IMR-90 (cell line): ENCODE data around the gene ABCA12. TPM values are rescaled to one million over a fixed set of nuclear protein-coding genes. Genes with fewer than 3 reads are reported as not detected.

Source experiments
- ATAC-seq: fragments of 200-7000 bp; cut with Tn5 transposase; 2 replicates; pipeline ENCODE4 v1.9.1; 2020; ENCODE audit warnings: low read depth, mild to moderate bottlenecking, moderate library complexity
- BruUV-seq: library from RNA; stranded (reverse); fragments of 400-500 nt; replicated peaks from 2 replicates; lab custom pipeline; 2021; lab: Mats Ljungman, UMichigan
- CTCF ChIA-PET: fragments of 300-600 bp; formaldehyde crosslinking; extraction: SDS; loops from one replicate; lab custom pipeline; 2021; ENCODE audit warnings: antibody characterized with exemption; lab: Yijun Ruan, JAX
- POLR2A ChIA-PET: fragments of 300-600 bp; sonication (Branson Sonifier 250); formaldehyde crosslinking; loops from one replicate; lab custom pipeline; 2022; ENCODE audit warnings: antibody characterized with exemption; ENCODE audit not compliant: unreplicated experiment; lab: Charles Lee
- DNase-seq: peaks from one replicate; pipeline ENCODE4 v3.0.0; 2013
- H2AFZ ChIP-seq: replicated peaks from 2 replicates; pipeline ENCODE3; 2013; ENCODE audit warnings: low read length, mild to moderate bottlenecking; ENCODE audit not compliant: poor library complexity
- H2AK5ac ChIP-seq: 2 replicates; pipeline ENCODE4 v1.6.1; 2013; ENCODE audit warnings: low read depth, low read length, inconsistent platforms
- H2AK9ac ChIP-seq: replicated peaks from 2 replicates; pipeline ENCODE3; 2013; ENCODE audit warnings: mild to moderate bottlenecking, low read depth, low read length, moderate library complexity; ENCODE audit not compliant: poor library complexity
- H2BK120ac ChIP-seq: 2 replicates; pipeline ENCODE4 v1.6.1; 2013; ENCODE audit warnings: low read depth, low read length, inconsistent platforms
- H2BK15ac ChIP-seq: 3 replicates; pipeline ENCODE4 v1.6.1; 2013; ENCODE audit warnings: low read depth, low read length, inconsistent platforms
- H2BK20ac ChIP-seq: 2 replicates; pipeline ENCODE4 v1.6.1; 2013; ENCODE audit warnings: low read depth, mild to moderate bottlenecking, inconsistent platforms, low read length, moderate library complexity
- H2BK5ac ChIP-seq: 2 replicates; pipeline ENCODE4 v1.6.1; 2013; ENCODE audit warnings: mild to moderate bottlenecking, low read depth, low read length, inconsistent platforms; ENCODE audit not compliant: poor library complexity, severe bottlenecking
- H3K14ac ChIP-seq: replicated peaks from 2 replicates; pipeline ENCODE4 v1.6.1; 2013; ENCODE audit warnings: low read depth, low read length, inconsistent platforms
- H3K18ac ChIP-seq: 2 replicates; pipeline ENCODE4 v1.6.1; 2013; ENCODE audit warnings: low read depth, low read length, control low read depth
- H3K23ac ChIP-seq: 2 replicates; pipeline ENCODE4 v1.6.1; 2013; ENCODE audit warnings: low read depth, low read length, inconsistent platforms
- H3K27ac ChIP-seq: 2 replicates; pipeline ENCODE4 v1.5.1; 2013; ENCODE audit warnings: mild to moderate bottlenecking, control low read depth, low read length; ENCODE audit not compliant: insufficient read depth
- H3K27me3 ChIP-seq: 2 replicates; pipeline ENCODE4 v1.6.1; 2013; ENCODE audit warnings: low read length; ENCODE audit not compliant: control insufficient read depth, insufficient read depth
- H3K36me3 ChIP-seq: 2 replicates; pipeline ENCODE4 v1.6.1; 2013; ENCODE audit warnings: low read length, mixed read lengths; ENCODE audit not compliant: control insufficient read depth, insufficient read depth
- H3K4ac ChIP-seq: 2 replicates; pipeline ENCODE4 v1.6.1; 2013; ENCODE audit warnings: low read depth, low read length, inconsistent platforms
- H3K4me1 ChIP-seq: 2 replicates; pipeline ENCODE4 v1.6.1; 2013; ENCODE audit warnings: low read length, mixed read lengths; ENCODE audit not compliant: control insufficient read depth, insufficient read depth
- H3K4me2 ChIP-seq: 2 replicates; pipeline ENCODE4 v1.6.1; 2013; ENCODE audit warnings: low read depth, mild to moderate bottlenecking, control low read depth, low read length, moderate library complexity
- H3K4me3 ChIP-seq: 2 replicates; pipeline ENCODE4 v1.5.1; 2013; ENCODE audit warnings: low read depth, mild to moderate bottlenecking, control low read depth, low read length, moderate library complexity; ENCODE audit not compliant: insufficient read depth
- H3K56ac ChIP-seq: 2 replicates; pipeline ENCODE4 v1.6.1; 2013; ENCODE audit warnings: low read length, inconsistent platforms; ENCODE audit not compliant: insufficient read depth; ENCODE audit errors: extremely low read depth
- H3K79me1 ChIP-seq, 2 experiments: 2 replicates each; pipeline ENCODE4 v1.6.1; 2013; ENCODE audit warnings: low read length in 2 of 2, inconsistent platforms in 1 of 2, low read depth in 1 of 2
- H3K9ac ChIP-seq: 2 replicates; pipeline ENCODE4 v1.6.1; 2013; ENCODE audit warnings: low read depth, low read length, control low read depth
- H3K9me1 ChIP-seq: 2 replicates; pipeline ENCODE4 v1.6.1; 2013; ENCODE audit warnings: low read length, inconsistent platforms; ENCODE audit not compliant: insufficient read depth
- H3K9me3 ChIP-seq: 2 replicates; pipeline ENCODE4 v1.6.1; 2013; ENCODE audit warnings: low read length; ENCODE audit not compliant: control insufficient read depth, insufficient read depth
- H4K20me1 ChIP-seq: 2 replicates; pipeline ENCODE4 v1.6.1; 2013; ENCODE audit warnings: low read length, inconsistent platforms; ENCODE audit not compliant: insufficient read depth
- H4K5ac ChIP-seq: 2 replicates; pipeline ENCODE4 v1.6.1; 2013; ENCODE audit warnings: mild to moderate bottlenecking, low read depth, low read length, control low read depth
- H4K8ac ChIP-seq, 2 experiments: 2 replicates each; pipeline ENCODE4 v1.6.1; 2013; ENCODE audit warnings: low read depth in 2 of 2, low read length in 2 of 2, control low read depth in 1 of 2, inconsistent platforms in 1 of 2
- H4K91ac ChIP-seq: 2 replicates; pipeline ENCODE4 v1.6.1; 2013; ENCODE audit warnings: low read depth, low read length, inconsistent platforms; ENCODE audit not compliant: insufficient read depth
- BHLHE40 ChIP-seq: fragments of 150-350 bp; IDR thresholded peaks from 2 replicates; pipeline ENCODE4 v1.6.1; 2016; ENCODE audit warnings: mild to moderate bottlenecking, low read depth, low read length
- CEBPB ChIP-seq: IDR thresholded peaks from 2 replicates; pipeline ENCODE4 v1.6.1; 2012; ENCODE audit warnings: low read depth, low read length, improper control_type of control experiment
- CHD1 ChIP-seq: IDR thresholded peaks from 2 replicates; pipeline ENCODE4 v1.6.1; 2012; ENCODE audit warnings: low read depth, low read length, improper control_type of control experiment
- CTCF ChIP-seq: conservative IDR thresholded peaks from 2 replicates; pipeline ENCODE4 v1.5.1; 2012; ENCODE audit warnings: mild to moderate bottlenecking, low read depth, low read length, improper control_type of control experiment
- ELK1 ChIP-seq: fragments of 150-350 bp; IDR thresholded peaks from 2 replicates; pipeline ENCODE4 v1.6.1; 2016; ENCODE audit warnings: low read depth, mild to moderate bottlenecking, low read length, moderate library complexity, borderline replicate concordance
- FOS ChIP-seq: fragments of 150-350 bp; IDR thresholded peaks from 2 replicates; pipeline ENCODE4 v1.6.1; 2016; ENCODE audit warnings: low read depth, low read length
- MAFK ChIP-seq: IDR thresholded peaks from 2 replicates; pipeline ENCODE4 v1.6.1; 2012; ENCODE audit warnings: low read depth, low read length, improper control_type of control experiment
- MAZ ChIP-seq: IDR thresholded peaks from 2 replicates; pipeline ENCODE4 v1.6.1; 2012; ENCODE audit warnings: low read depth, mild to moderate bottlenecking, low read length, improper control_type of control experiment, moderate library complexity, borderline replicate concordance
- MXI1 ChIP-seq: IDR thresholded peaks from 2 replicates; pipeline ENCODE4 v1.6.1; 2012; ENCODE audit warnings: low read depth, mild to moderate bottlenecking, low read length, moderate library complexity, borderline replicate concordance
- NFE2L2 ChIP-seq: fragments of 150-350 bp; IDR thresholded peaks from 2 replicates; pipeline ENCODE4 v1.6.1; 2016; ENCODE audit warnings: low read depth, mild to moderate bottlenecking, low read length
- POLR2A ChIP-seq: IDR thresholded peaks from 2 replicates; pipeline ENCODE4 v1.6.1; 2012; ENCODE audit warnings: mild to moderate bottlenecking, low read depth, low read length
- RAD21 ChIP-seq: IDR thresholded peaks from 2 replicates; pipeline ENCODE4 v1.6.1; 2012; ENCODE audit warnings: low read length, improper control_type of control experiment
- RCOR1 ChIP-seq: IDR thresholded peaks from 2 replicates; pipeline ENCODE4 v1.6.1; 2012; ENCODE audit warnings: mild to moderate bottlenecking, low read length, improper control_type of control experiment; ENCODE audit not compliant: insufficient replicate concordance
- RFX5 ChIP-seq: IDR thresholded peaks from 2 replicates; pipeline ENCODE4 v1.8.0; 2012; ENCODE audit warnings: low read depth, mild to moderate bottlenecking, low read length, moderate library complexity
- SMC3 ChIP-seq: fragments of 150-350 bp; IDR thresholded peaks from 2 replicates; pipeline ENCODE4 v1.6.1; 2016; ENCODE audit warnings: low read depth, mild to moderate bottlenecking, antibody characterized with exemption, low read length, moderate library complexity
- USF2 ChIP-seq: fragments of 150-350 bp; IDR thresholded peaks from 2 replicates; pipeline ENCODE4 v1.6.1; 2017; ENCODE audit warnings: mild to moderate bottlenecking, antibody characterized with exemption, low read length, low read depth
- WGBS, 2 experiments: methylation state at CpG; one replicate each; pipeline versions ENCODE4 v1.1.5 to v1.1.7; 2013; ENCODE audit warnings: missing lambda C conversion rate in 2 of 2; ENCODE audit not compliant: insufficient read length in 1 of 2; ENCODE audit errors: extremely low coverage in 2 of 2; 5-methylcytosine and 5-hydroxymethylcytosine counted together
- dilution Hi-C: fragments of 300-500 bp; cut with HindIII; formaldehyde crosslinking; loops from one replicate; pipeline ENCODE4 v1.14.3; 2018; ENCODE audit warnings: low sequenced_read_pairs; ENCODE audit not compliant: unreplicated experiment
- in situ Hi-C: fragments of 300-500 bp; cut with MboI; formaldehyde crosslinking; loops from 3 replicates; pipeline ENCODE4 v1.14.3; 2019; ENCODE audit warnings: low sequenced_read_pairs, inconsistent platforms, mixed read lengths
- intact Hi-C: fragments of 100-400 bp; cut with micrococcal nuclease; formaldehyde crosslinking; loops from 2 replicates; pipeline ENCODE4 v1.10.0; 2022
- polyA plus RNA-seq, 3 experiments: library from polyadenylated mRNA; depleted of rRNA; stranded (reverse); fragments of >200 nt; gene quantifications; 2 replicates each; pipeline ENCODE4 v1.2.3, GENCODE V29; 2012; ENCODE audit warnings: low replicate concordance in 1 of 3
- total RNA-seq: library from RNA; depleted of rRNA; stranded (reverse); fragments of >200 nt; gene quantifications from 2 replicates; pipeline ENCODE4 v1.2.3, GENCODE V29; 2012

Gene ABCA12
- total and polyA plus RNA-seq, 2 of the 4 experiments (the other 2 are of a cell fraction): under 0.01 TPM; not detected in 1

GRCh38 chr2:215145611-215146010 lies 7.2 kb upstream of the ABCA12 start:
- no peak for ATAC-seq

More at GRCh38 chr2:215145611-215146010, 7.2 kb upstream of the ABCA12 start:
- WGBS, 2 experiments: no CpG with 5 or more reads among the region's 3 CpGs
- no peak overlapping the region for H3K4ac ChIP-seq
- POLR2A ChIA-PET: no interaction called here
- dilution Hi-C loops: no loop called here
- no peak for DNase-seq
- H4K8ac ChIP-seq: no peak overlapping the region
- no peak overlapping the region for H4K91ac ChIP-seq
- no peaks in the 10 kb centered on the region for H3K79me1 ChIP-seq
- no peaks in the 10 kb centered on the region for H3K9me3 ChIP-seq
- no peak overlapping the region for H3K18ac ChIP-seq
- no peak overlapping the region for H3K9ac ChIP-seq
- no peak overlapping the region for H3K4me2 ChIP-seq
- no peak overlapping the region for H2AK5ac ChIP-seq
- no peak overlapping the region for H2AK9ac ChIP-seq
- no TSS peak for BruUV-seq
- H3K56ac ChIP-seq: no peak overlapping the region
- H4K20me1 ChIP-seq: no peaks in the 10 kb centered on the region
- no peaks in the 10 kb centered on the region for H3K9me1 ChIP-seq
- intact Hi-C loops: no loop called here
- no peak overlapping the region for H3K4me3 ChIP-seq
- H2BK20ac ChIP-seq: no peak overlapping the region
- TF ChIP-seq NFE2L2 (no peak), USF2 (no peak), RAD21 (no peak), POLR2A (no peak), FOS (no peak), CTCF (no peak), RCOR1 (no peak), RFX5 (no peak), ELK1 (no peak), MAFK (no peak), SMC3 (no peak), CEBPB (no peak), MXI1 (no peak), MAZ (no peak), BHLHE40 (no peak), CHD1 (no peak)
- no peaks in the 10 kb centered on the region for H3K36me3 ChIP-seq
- in situ Hi-C loops: no loop called here
- H3K27me3 ChIP-seq: no peaks in the 10 kb centered on the region
- CTCF ChIA-PET: no interaction called here
- no peak overlapping the region for H2BK15ac ChIP-seq
- no peaks in the 10 kb centered on the region for H3K4me1 ChIP-seq
- no peak overlapping the region for H2BK5ac ChIP-seq
- no peak overlapping the region for H4K5ac ChIP-seq
- H2AFZ ChIP-seq: no peak overlapping the region
- H2BK120ac ChIP-seq: no peak overlapping the region
- no peak overlapping the region for H3K23ac ChIP-seq
- H3K27ac ChIP-seq: no peak overlapping the region
- H3K14ac ChIP-seq: no peak overlapping the region
